ENCODE measurements around the gene CMPK2. TPM values are rescaled to one million over a fixed set of nuclear protein-coding genes. Genes with fewer than 3 reads are reported as not detected.

CMPK2 gene
- total and polyA plus RNA-seq, 9 of the 15 experiments (the other 6 are each of a cell fraction or from before 2014, with no cell fraction given), result 2.6 to 10.5 (median 5.0) TPM

GRCh38 chr2:6909431-6910385 lies 44.0 kb upstream of the CMPK2 start (continued):
- TF ChIP-seq MCM5 (IDR thresholded peaks at IDR 0.05; ENCODE audit: low read depth), result no peak
- TF ChIP-seq UBTF (IDR thresholded peaks at IDR 0.05; ENCODE audit: borderline replicate concordance in 1 of 2, low read depth in 2 of 2, low read length in 2 of 2), result no peak
- TF ChIP-seq ATF2 (CRISPR knock-in tag; IDR thresholded peaks at IDR 0.05), result no peak
- TF ChIP-seq PBX2 (CRISPR knock-in tag; IDR thresholded peaks at IDR 0.05; ENCODE audit: low read depth), result no peak
- TF ChIP-seq PBX2 (tag; conservative IDR thresholded peaks at IDR 0.05; ENCODE audit: low read depth), result peak; percentile 41; the same call in 1 of the 2 replicates
- TF ChIP-seq RBM14 (IDR thresholded peaks at IDR 0.05; ENCODE audit: borderline replicate concordance, insufficient read depth, low read depth, low read length), result no peak
- no peak for TF ChIP-seq SETDB1 (IDR thresholded peaks at IDR 0.05; ENCODE audit: low read length)
- TF ChIP-seq CSDE1 (IDR thresholded peaks at IDR 0.05), result no peak
- peak; percentile 68 for TF ChIP-seq CXXC5 (CRISPR knock-in tag; IDR thresholded peaks at IDR 0.05)
- TF ChIP-seq RFX7 (CRISPR knock-in tag; IDR thresholded peaks at IDR 0.05), result no peak
- TF ChIP-seq MIER1 (IDR thresholded peaks at IDR 0.05; ENCODE audit: low read depth), result no peak
- peak; percentile 65; the same call in 1 of the 2 replicates for TF ChIP-seq CTBP1 (IDR thresholded peaks at IDR 0.05; ENCODE audit: borderline replicate concordance)
- no peak for TF ChIP-seq RBM25 (IDR thresholded peaks at IDR 0.05; ENCODE audit: low read depth, low read length, severe bottlenecking)
- no peak for TF ChIP-seq SIN3B (IDR thresholded peaks at IDR 0.05; ENCODE audit: low read depth)
- no peak for TF ChIP-seq RFX5 (IDR thresholded peaks at IDR 0.05; ENCODE audit: low read depth, low read length)
- TF ChIP-seq MXI1 (IDR thresholded peaks at IDR 0.05; ENCODE audit: low read depth, low read length), result no peak
- TF ChIP-seq ELK1 (CRISPR knock-in tag; IDR thresholded peaks at IDR 0.05), result no peak
- no peak for TF ChIP-seq ZFPM2 (CRISPR knock-in tag; IDR thresholded peaks at IDR 0.05)
- TF ChIP-seq MCM2 (IDR thresholded peaks at IDR 0.05; ENCODE audit: low read depth), result no peak

Data from K562 (cell line).